ENCODE results near the gene NAA30. TPM values are rescaled to one million over a fixed set of nuclear protein-coding genes. Genes with fewer than 3 reads are reported as not detected.

Gene NAA30
- total and polyA plus RNA-seq, 2 donors (not counting 1 experiment from before 2014, with no cell fraction given): 2.8 to 13.3 TPM

DNA sequence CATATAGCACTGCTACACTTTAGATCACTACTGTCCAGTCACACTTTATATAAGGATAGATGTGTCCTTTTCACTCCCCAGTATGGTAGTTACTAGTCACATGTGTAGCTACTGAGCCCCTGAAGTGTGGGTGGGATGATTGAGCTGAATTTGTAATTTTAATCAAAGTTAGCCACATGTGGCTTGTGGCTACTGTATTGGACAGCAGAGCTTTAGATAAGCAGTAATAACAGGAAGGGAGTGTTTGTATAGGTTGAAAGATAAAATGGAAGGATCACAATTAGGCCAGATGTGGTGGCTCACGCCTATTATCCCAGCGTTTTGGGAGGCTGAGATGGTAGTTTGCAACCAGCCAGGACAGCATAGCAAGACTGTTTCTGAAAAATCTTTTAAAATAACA lies 23.5 kb downstream of the NAA30 start:
- Mint-ChIP-seq H3K4me1 (no peaks in the 10 kb centered on the region), H3K27ac (no peak overlapping the region), H3K4me3 (no peak overlapping the region), H3K9me3 (ENCODE audit: insufficient read depth) (no peaks in the 10 kb centered on the region), H3K27me3 (no peaks in the 10 kb centered on the region)
- ChIA-PET POLR2A (no interaction called here), CTCF (no interaction called here)
- peaks cover 0 to 3% of the 10 kb centered on the region in 2 experiments for H3K36me3 ChIP-seq (replicated peaks in 1 of 2; ENCODE audit: control extremely low read depth in 1 of 2, control insufficient read depth in 1 of 2, extremely low read depth in 1 of 2, insufficient read depth in 2 of 2, low read length in 1 of 2)
- no peak for ATAC-seq (ENCODE audit: low read depth)
- no peak overlapping the region for H3K9ac ChIP-seq (ENCODE audit: low read length)
- no peak for DNase-seq
- H3K4me1 ChIP-seq (ENCODE audit: control insufficient read depth in 2 of 2, insufficient read depth in 2 of 2, low read length in 2 of 2): no peaks in the 10 kb centered on the region
- TF ChIP-seq EZH2 (IDR thresholded peaks at IDR 0.05; ENCODE audit: borderline replicate concordance, insufficient read depth, low read depth, low read length, poor library complexity, severe bottlenecking): no peak
- TF ChIP-seq, protein P1, sequence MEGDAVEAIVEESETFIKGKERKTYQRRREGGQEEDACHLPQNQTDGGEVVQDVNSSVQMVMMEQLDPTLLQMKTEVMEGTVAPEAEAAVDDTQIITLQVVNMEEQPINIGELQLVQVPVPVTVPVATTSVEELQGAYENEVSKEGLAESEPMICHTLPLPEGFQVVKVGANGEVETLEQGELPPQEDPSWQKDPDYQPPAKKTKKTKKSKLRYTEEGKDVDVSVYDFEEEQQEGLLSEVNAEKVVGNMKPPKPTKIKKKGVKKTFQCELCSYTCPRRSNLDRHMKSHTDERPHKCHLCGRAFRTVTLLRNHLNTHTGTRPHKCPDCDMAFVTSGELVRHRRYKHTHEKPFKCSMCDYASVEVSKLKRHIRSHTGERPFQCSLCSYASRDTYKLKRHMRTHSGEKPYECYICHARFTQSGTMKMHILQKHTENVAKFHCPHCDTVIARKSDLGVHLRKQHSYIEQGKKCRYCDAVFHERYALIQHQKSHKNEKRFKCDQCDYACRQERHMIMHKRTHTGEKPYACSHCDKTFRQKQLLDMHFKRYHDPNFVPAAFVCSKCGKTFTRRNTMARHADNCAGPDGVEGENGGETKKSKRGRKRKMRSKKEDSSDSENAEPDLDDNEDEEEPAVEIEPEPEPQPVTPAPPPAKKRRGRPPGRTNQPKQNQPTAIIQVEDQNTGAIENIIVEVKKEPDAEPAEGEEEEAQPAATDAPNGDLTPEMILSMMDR (IDR thresholded peaks at IDR 0.05): no peak
- H3K27ac ChIP-seq (ENCODE audit: low read length in 2 of 2): no peak overlapping the region
- H3K27me3 ChIP-seq (replicated peaks in 1 of 4; ENCODE audit: control extremely low read depth in 1 of 4, control insufficient read depth in 3 of 4, insufficient read depth in 4 of 4, low read length in 3 of 4): no peaks in the 10 kb centered on the region
- no peaks in the 10 kb centered on the region for H3K9me3 ChIP-seq (ENCODE audit: control extremely low read depth in 1 of 3, control insufficient read depth in 2 of 3, insufficient read depth in 1 of 3, low read length in 2 of 3)
- no peaks in the 10 kb centered on the region for H4K20me1 ChIP-seq (ENCODE audit: control insufficient read depth, insufficient read depth, low read length, poor library complexity, severe bottlenecking)
- no peaks in the 10 kb centered on the region for H3K79me2 ChIP-seq (ENCODE audit: control insufficient read depth, insufficient read depth, low read length)
- H2AFZ ChIP-seq (ENCODE audit: insufficient read depth, low read depth, low read length, poor library complexity, severe bottlenecking): no peak overlapping the region
- no CpG with 5 or more reads among the region's 2 CpGs for WGBS (ENCODE audit: insufficient coverage)
- H3K4me3 ChIP-seq (ENCODE audit: control extremely low read depth in 1 of 5, extremely low read depth in 1 of 5, insufficient read depth in 1 of 5, low read depth in 2 of 5, low read length in 4 of 5): no peak overlapping the region
- intact Hi-C loops (cut with micrococcal nuclease): no loop called here
- H3K4me2 ChIP-seq (replicated peaks; ENCODE audit: low read depth, low read length, poor library complexity, severe bottlenecking): no peak overlapping the region

DNA sequence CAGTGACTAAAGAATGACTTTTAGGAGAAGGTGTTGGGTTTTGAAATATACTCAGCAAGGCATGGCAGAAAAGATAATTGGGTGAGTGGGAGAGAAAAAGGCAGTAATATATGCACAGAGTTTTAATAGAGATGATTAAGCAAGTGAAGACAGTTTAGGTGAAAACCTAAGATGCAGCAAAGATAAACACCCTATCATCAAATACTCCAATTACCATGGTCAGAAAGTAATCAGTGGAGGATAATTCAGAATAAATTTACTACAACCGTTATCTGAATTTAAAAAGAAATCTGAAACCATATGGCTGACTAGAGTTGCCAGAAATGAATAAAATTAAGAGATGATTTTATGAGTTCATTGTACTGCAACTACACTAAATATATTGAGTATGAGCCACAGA lies 26.8 kb downstream of the NAA30 start:
- no peak for ATAC-seq (ENCODE audit: low read depth)
- no peak overlapping the region for H3K9ac ChIP-seq (ENCODE audit: low read length)
- H3K36me3 ChIP-seq (replicated peaks in 1 of 2; ENCODE audit: control extremely low read depth in 1 of 2, control insufficient read depth in 1 of 2, extremely low read depth in 1 of 2, insufficient read depth in 2 of 2, low read length in 1 of 2): no peaks in the 10 kb centered on the region
- no peaks in the 10 kb centered on the region for H3K79me2 ChIP-seq (ENCODE audit: control insufficient read depth, insufficient read depth, low read length)
- intact Hi-C loops (cut with micrococcal nuclease): loop anchor here (2.0 kb wide), 1 partner anchor 64 kb away; no protein-coding TSS in a partner anchor
- no peaks in the 10 kb centered on the region for H3K4me1 ChIP-seq (ENCODE audit: control insufficient read depth in 2 of 2, insufficient read depth in 2 of 2, low read length in 2 of 2)
- H3K9me3 ChIP-seq (ENCODE audit: control extremely low read depth in 1 of 3, control insufficient read depth in 2 of 3, insufficient read depth in 1 of 3, low read length in 2 of 3): no peaks in the 10 kb centered on the region
- WGBS (ENCODE audit: insufficient coverage): no CpG with 5 or more reads among the region's 1 CpG
- ChIA-PET POLR2A (no interaction called here), CTCF (no interaction called here)
- Mint-ChIP-seq H3K4me1 (no peaks in the 10 kb centered on the region), H3K4me3 (no peak overlapping the region), H3K27me3 (no peaks in the 10 kb centered on the region), H3K9me3 (ENCODE audit: insufficient read depth) (no peaks in the 10 kb centered on the region), H3K27ac (no peak overlapping the region)
- no peaks in the 10 kb centered on the region for H3K27me3 ChIP-seq (replicated peaks in 1 of 4; ENCODE audit: control extremely low read depth in 1 of 4, control insufficient read depth in 3 of 4, insufficient read depth in 4 of 4, low read length in 3 of 4)
- no peak overlapping the region for H2AFZ ChIP-seq (ENCODE audit: insufficient read depth, low read depth, low read length, poor library complexity, severe bottlenecking)
- TF ChIP-seq, protein P1 (IDR thresholded peaks at IDR 0.05): no peak
- TF ChIP-seq EZH2 (IDR thresholded peaks at IDR 0.05; ENCODE audit: borderline replicate concordance, insufficient read depth, low read depth, low read length, poor library complexity, severe bottlenecking): no peak
- H3K27ac ChIP-seq (ENCODE audit: low read length in 2 of 2): no peak overlapping the region
- no peak for DNase-seq
- no peak overlapping the region for H3K4me2 ChIP-seq (replicated peaks; ENCODE audit: low read depth, low read length, poor library complexity, severe bottlenecking)
- H3K4me3 ChIP-seq (ENCODE audit: control extremely low read depth in 1 of 5, extremely low read depth in 1 of 5, insufficient read depth in 1 of 5, low read depth in 2 of 5, low read length in 4 of 5): no peak overlapping the region
- H4K20me1 ChIP-seq (ENCODE audit: control insufficient read depth, insufficient read depth, low read length, poor library complexity, severe bottlenecking): no peaks in the 10 kb centered on the region

Measured in B cell (primary cell).